ENCODE measurements around the gene PAWR. TPM values are rescaled to one million over a fixed set of nuclear protein-coding genes. Genes with fewer than 3 reads are reported as not detected.

The PAWR gene
- total and polyA plus RNA-seq, 2 of the 13 experiments (the other 11 are each of a cell fraction or from before 2014, with no cell fraction given), result 29.1 to 36.1 TPM

- BruUV-seq (replicated peaks), result no TSS peak
- Histone ChIP-seq H3K27me3 (ENCODE audit: control insufficient read depth in 1 of 2, insufficient read depth in 2 of 2, low read length in 2 of 2) (no peaks in the 10 kb centered on the region), H4K20me1 (ENCODE audit: insufficient read depth, low read length) (peaks cover 97% of the 10 kb centered on the region), H3K27ac (ENCODE audit: extremely low read length, insufficient read depth, low read length) (no peak overlapping the region), H3K4me2 (ENCODE audit: low read depth, low read length) (no peak overlapping the region), H2AFZ (ENCODE audit: low read length) (no peak overlapping the region), H3K4me3 (replicated peaks in 1 of 3; ENCODE audit: insufficient read depth in 1 of 3, low read depth in 2 of 3, low read length in 3 of 3) (no peak overlapping the region), H3K9ac (ENCODE audit: insufficient read depth, low read depth, low read length) (no peak overlapping the region), H3K79me2 (ENCODE audit: insufficient read depth, low read length) (peaks cover 98% of the 10 kb centered on the region), H3K36me3 (replicated peaks in 1 of 2; ENCODE audit: control insufficient read depth in 1 of 2, insufficient read depth in 2 of 2, low read length in 2 of 2) (peaks cover 1 to 17% of the 10 kb centered on the region in 2 experiments; a peak in 3 of 5 replicates), H3K9me3 (ENCODE audit: low read length) (no peaks in the 10 kb centered on the region), H3K4me1 (ENCODE audit: insufficient read depth, low read length) (peaks cover 50% of the 10 kb centered on the region)
- CTCF ChIA-PET (ENCODE audit: low intra/inter-chr PET ratio, low total read pairs), result no interaction called here
- in situ Hi-C loops (cut with HindIII; ENCODE audit: extremely low pct_ligation_motif_present, low pct_unique_long_range_greater_than_20kb), result loop anchor here (25.0 kb wide), 1 partner anchor 115 kb away; no protein-coding TSS in a partner anchor
- WGBS (ENCODE audit: low lambda C conversion rate), result 89% methylated on average over 2 of the region's 2 CpGs
- no peak for ATAC-seq
- no peak for FAIRE-seq
- DNase-seq (ENCODE audit: low spot score), result no peak
- intact Hi-C loops (cut with micrococcal nuclease; ENCODE audit: unreplicated experiment), result no loop called here
- POLR2A ChIA-PET, result no interaction called here
- no peak for TF ChIP-seq PLSCR1 (CRISPR knock-in tag; IDR thresholded peaks at IDR 0.05; ENCODE audit: borderline replicate concordance)
- no peak for TF ChIP-seq TP53 (CRISPR knock-in tag; conservative IDR thresholded peaks at IDR 0.05)
- TF ChIP-seq SMC3 (IDR thresholded peaks at IDR 0.05; ENCODE audit: low read length), result no peak
- no peak for TF ChIP-seq FOXC1 (CRISPR knock-in tag; IDR thresholded peaks at IDR 0.05; ENCODE audit: borderline replicate concordance)
- TF ChIP-seq CHCHD3 (CRISPR knock-in tag; IDR thresholded peaks at IDR 0.05), result no peak
- no peak for TF ChIP-seq STAT6 (CRISPR knock-in tag; IDR thresholded peaks at IDR 0.05; ENCODE audit: borderline replicate concordance)
- no peak for TF ChIP-seq POLR2AphosphoS5 (IDR thresholded peaks at IDR 0.05; ENCODE audit: low read depth, low read length)
- no peak for TF ChIP-seq GMEB1 (CRISPR knock-in tag; IDR thresholded peaks at IDR 0.05; ENCODE audit: borderline replicate concordance)
- no peak for TF ChIP-seq LCORL (IDR thresholded peaks at IDR 0.05)
- no peak for TF ChIP-seq LCORL (CRISPR knock-in tag; IDR thresholded peaks at IDR 0.05)
- no peak for TF ChIP-seq ZBTB14 (CRISPR knock-in tag; IDR thresholded peaks at IDR 0.05)
- TF ChIP-seq ZFP36L1 (CRISPR knock-in tag; IDR thresholded peaks at IDR 0.05), result no peak
- TF ChIP-seq KAT8 (CRISPR knock-in tag; IDR thresholded peaks at IDR 0.05), result no peak
- TF ChIP-seq GATAD1 (CRISPR knock-in tag; IDR thresholded peaks at IDR 0.05), result no peak
- TF ChIP-seq HNRNPLL (IDR thresholded peaks at IDR 0.05; ENCODE audit: low read depth, low read length, poor library complexity, severe bottlenecking), result no peak
- TF ChIP-seq BORCS8-MEF2B (CRISPR knock-in tag; IDR thresholded peaks at IDR 0.05), result no peak
- TF ChIP-seq ZNF382 (CRISPR knock-in tag; IDR thresholded peaks at IDR 0.05; ENCODE audit: borderline replicate concordance), result no peak
- TF ChIP-seq NR2F2 (IDR thresholded peaks at IDR 0.05; ENCODE audit: borderline replicate concordance, low read depth), result no peak
- TF ChIP-seq NR1H2 (CRISPR knock-in tag; IDR thresholded peaks at IDR 0.05; ENCODE audit: borderline replicate concordance, low read depth), result no peak
These were observed 13.1 kb downstream of the PAWR start for GRCh38 chr12:79677672-79678071.
